K562 (cell line): ENCODE measurements around the gene SLC30A10. TPM values are rescaled to one million over a fixed set of nuclear protein-coding genes. Genes with fewer than 3 reads are reported as not detected.
A peak's percentile ranks its signal among the peaks of the same experiment; 100 is the strongest.

Source experiments
- ATAC-seq: fragments of 200-7000 bp; cut with Tn5 transposase; 3 replicates; pipeline ENCODE4 v1.9.1; 2020; ENCODE audit warnings: moderate library complexity
- BruUV-seq: library from RNA; stranded (reverse); fragments of 400-500 nt; replicated peaks from 2 replicates; lab custom pipeline; 2021; lab: Mats Ljungman, UMichigan
- CTCF ChIA-PET: fragments of 300-600 bp; formaldehyde crosslinking; extraction: SDS; loops from one replicate; lab custom pipeline; 2021; ENCODE audit warnings: low intra/inter-chr PET ratio; lab: Yijun Ruan, JAX
- POLR2A ChIA-PET: fragments of 300-600, 350-650 bp; sonication (Branson Sonifier 250); formaldehyde crosslinking; extraction: SDS; loops from one replicate; lab custom pipeline; 2021; ENCODE audit warnings: antibody characterized with exemption, inconsistent platforms; lab: Yijun Ruan, JAX
- DNase-seq, 4 experiments: peaks; one replicate each; pipeline versions ENCODE4 v3.0.0 to v3.0.0-alpha.2; 2011 to 2018; ENCODE audit warnings: low spot score in 3 of 4, mixed read lengths in 3 of 4; ENCODE audit errors: extremely low read depth in 1 of 4
- FAIRE-seq: peaks from 2 replicates; lab custom pipeline; 2011; peaks lifted over from hg19 to GRCh38; lab: Jason Lieb, UNC
- H2AFZ ChIP-seq: 2 replicates; pipeline ENCODE4 v1.6.0; 2011; ENCODE audit warnings: low read depth, low read length, control low read depth, inconsistent platforms
- H3K27ac ChIP-seq: fragments of 200-600 bp; 3 replicates; pipeline ENCODE4 v1.8.0; 2011; ENCODE audit warnings: low read depth, mild to moderate bottlenecking, control low read depth, inconsistent platforms, low read length, moderate library complexity, mixed read lengths; ENCODE audit errors: extremely low read depth
- H3K27me3 ChIP-seq, 2 experiments: fragments of 300-600 bp in 1 of 2; 2 replicates in 1 of 2; 3 replicates in 1 of 2; pipeline versions ENCODE4 v1.6.0 to v1.8.0; 2011; ENCODE audit warnings: inconsistent platforms in 2 of 2, low read length in 2 of 2, mild to moderate bottlenecking in 1 of 2, mixed read lengths in 1 of 2, moderate library complexity in 1 of 2; ENCODE audit not compliant: control insufficient read depth in 2 of 2, insufficient read depth in 2 of 2
- H3K36me3 ChIP-seq: fragments of 300-600 bp; 3 replicates; pipeline ENCODE4 v1.8.0; 2011; ENCODE audit warnings: mild to moderate bottlenecking, low read length, inconsistent platforms; ENCODE audit not compliant: control insufficient read depth, insufficient read depth
- H3K4me1 ChIP-seq, 2 experiments: fragments of 200-600 bp in 1 of 2; replicated peaks in 1 of 2; 2 replicates in 1 of 2; 3 replicates in 1 of 2; pipeline versions ENCODE4 v1.5.1 to v1.8.0; 2011; ENCODE audit warnings: inconsistent platforms in 2 of 2, low read length in 2 of 2, mild to moderate bottlenecking in 1 of 2, mixed read lengths in 1 of 2, moderate library complexity in 1 of 2; ENCODE audit not compliant: control insufficient read depth in 2 of 2, insufficient read depth in 2 of 2
- H3K4me2 ChIP-seq: 2 replicates; pipeline ENCODE4 v1.6.1; 2011; ENCODE audit warnings: low read length, control low read depth, inconsistent platforms, mixed read lengths; ENCODE audit not compliant: insufficient read depth
- H3K4me3 ChIP-seq: fragments of 200-600 bp; sonication (generic), shearing (Covaris generic); 2 replicates; pipeline ENCODE4 v1.5.1; 2016; ENCODE audit warnings: control low read depth, inconsistent platforms
- H3K79me2 ChIP-seq: fragments of 200-600 bp; 3 replicates; pipeline ENCODE4 v1.8.0; 2011; ENCODE audit warnings: low read length, inconsistent platforms; ENCODE audit not compliant: control insufficient read depth, insufficient read depth
- H3K9ac ChIP-seq, 2 experiments: 2 replicates each; pipeline versions ENCODE4 v1.6.0 to v1.6.1; 2011; ENCODE audit warnings: low read depth in 2 of 2, low read length in 2 of 2, control low read depth in 1 of 2, inconsistent platforms in 1 of 2, mild to moderate bottlenecking in 1 of 2, mixed read lengths in 1 of 2; ENCODE audit not compliant: insufficient read depth in 1 of 2
- H3K9me1 ChIP-seq: one replicate; pipeline ENCODE4 v1.6.0; 2011; ENCODE audit warnings: inconsistent platforms, mild to moderate bottlenecking, low read length, moderate library complexity; ENCODE audit not compliant: control insufficient read depth, insufficient read depth
- H3K9me3 ChIP-seq: replicated peaks from 2 replicates; pipeline ENCODE4 v1.5.1; 2011; ENCODE audit warnings: low read depth, low read length, inconsistent platforms; ENCODE audit not compliant: control insufficient read depth, insufficient read depth
- H4K20me1 ChIP-seq: replicated peaks from 2 replicates; pipeline ENCODE4 v1.6.1; 2011; ENCODE audit warnings: low read length, inconsistent platforms, mixed read lengths; ENCODE audit not compliant: control insufficient read depth, insufficient read depth
- CCAR2 ChIP-seq: fragments of 200-400 bp; formaldehyde crosslinking; IDR thresholded peaks from 2 replicates; pipeline ENCODE4 v1.6.1; 2017; ENCODE audit warnings: mild to moderate bottlenecking, low read depth, low read length
- CXXC5 ChIP-seq: fragments of 250-450 bp; sonication (Bioruptor Pico); IDR thresholded peaks from 2 replicates; pipeline ENCODE4 v1.8.0; 2022; ENCODE audit warnings: inconsistent platforms, mild to moderate bottlenecking, moderate library complexity
- DNMT1 ChIP-seq: fragments of 450-650 bp; IDR thresholded peaks from 2 replicates; pipeline ENCODE4 v1.6.1; 2016; ENCODE audit warnings: antibody characterized with exemption, mild to moderate bottlenecking
- E2F3 ChIP-seq: fragments of 250-450 bp; sonication (Bioruptor Pico); IDR thresholded peaks from 2 replicates; pipeline ENCODE4 v1.4.0; 2020; ENCODE audit warnings: mild to moderate bottlenecking
- EP400 ChIP-seq: fragments of 450-650 bp; IDR thresholded peaks from 2 replicates; pipeline ENCODE4 v1.6.1; 2017; ENCODE audit warnings: antibody characterized with exemption, mild to moderate bottlenecking, moderate library complexity
- HMGN3 ChIP-seq: IDR thresholded peaks from 2 replicates; pipeline ENCODE4 v1.6.1; 2011; ENCODE audit warnings: borderline replicate concordance, low read depth, mild to moderate bottlenecking, mixed read lengths, low read length; ENCODE audit not compliant: insufficient read length; ENCODE audit errors: extremely low read depth
- IRF2 ChIP-seq: sonication (generic); formaldehyde crosslinking; IDR thresholded peaks from 2 replicates; pipeline ENCODE4 v1.8.1; 2022; ENCODE audit warnings: mild to moderate bottlenecking, missing genetic modification reagents
- MLX ChIP-seq, 2 experiments: fragments of 450-650 bp in 1 of 2; sonication (generic) in 1 of 2; formaldehyde crosslinking; conservative IDR thresholded peaks; 2 replicates each; pipeline versions ENCODE4 v1.4.0 to v1.8.1; 2020 to 2022; ENCODE audit warnings: mild to moderate bottlenecking in 1 of 2, missing genetic modification reagents in 1 of 2
- MTA3 ChIP-seq: fragments of 450-650 bp; formaldehyde crosslinking; IDR thresholded peaks from 2 replicates; pipeline ENCODE4 v1.6.1; 2017; ENCODE audit warnings: mild to moderate bottlenecking, borderline replicate concordance
- MYBL2 ChIP-seq, 2 experiments: fragments of 450-650 bp in 1 of 2; sonication (generic) in 1 of 2; formaldehyde crosslinking in 1 of 2; IDR thresholded peaks; 2 replicates each; pipeline versions ENCODE4 v1.6.1 to v1.8.1; 2017 to 2022; ENCODE audit warnings: borderline replicate concordance in 1 of 2, inconsistent platforms in 1 of 2, low read depth in 1 of 2, mild to moderate bottlenecking in 1 of 2, missing genetic modification reagents in 1 of 2, moderate library complexity in 1 of 2
- SMAD3 ChIP-seq: fragments of 450-650 bp; formaldehyde crosslinking; conservative IDR thresholded peaks from 2 replicates; pipeline ENCODE4 v1.4.0; 2020; ENCODE audit warnings: mild to moderate bottlenecking
- SMARCB1 ChIP-seq: IDR thresholded peaks from 2 replicates; pipeline ENCODE4 v1.6.1; 2011; ENCODE audit warnings: improper control_type of control experiment, low read depth; ENCODE audit not compliant: insufficient read length
- ZBTB11 ChIP-seq, 3 experiments: fragments of 200-800 bp in 1 of 3; fragments of 250-450 bp in 1 of 3; fragments of 450-650 bp in 1 of 3; sonication (Bioruptor Pico) in 1 of 3; sonication (Bioruptor generic) in 1 of 3; formaldehyde crosslinking in 1 of 3; IDR thresholded peaks; 2 replicates each; pipeline versions ENCODE4 v1.6.1 to v1.8.0; 2016 to 2022; ENCODE audit warnings: mild to moderate bottlenecking in 2 of 3, missing genetic modification characterization in 2 of 3, missing compliant biosample characterization in 1 of 3, moderate library complexity in 1 of 3
- WGBS: fragments of 100-300 bp; shearing (Covaris generic); methylation state at CpG from one replicate; pipeline ENCODE4 v1.1.6; 2016; ENCODE audit warnings: low coverage, mixed read lengths; ENCODE audit not compliant: insufficient coverage; ENCODE audit errors: missing lambda C conversion rate; 5-methylcytosine and 5-hydroxymethylcytosine counted together
- in situ Hi-C: fragments of 300-500 bp; cut with MboI; formaldehyde crosslinking; loops from 4 replicates; pipeline ENCODE4 v1.15.0; 2018; ENCODE audit warnings: inconsistent platforms, mixed read lengths
- intact Hi-C: fragments of 100-400 bp; cut with micrococcal nuclease; formaldehyde crosslinking; loops from 2 replicates; pipeline ENCODE4 v1.14.2; 2022
- polyA plus RNA-seq, 8 experiments: library from polyadenylated mRNA; depleted of rRNA in 4 of 8; stranded (reverse) in 5 of 8; unstranded in 3 of 8; fragments of >200 nt; fragmentation: Nextera tagmentation in 2 of 8; fragmentation: Illumina TruSeq in 1 of 8; extraction: Ambion mirVana in 2 of 8; extraction: Trizol in 1 of 8; gene quantifications; 2 replicates each; pipeline versions ENCODE4 v1.2.1 to v1.2.3, GENCODE V29; 2011 to 2014; ENCODE audit warnings: inconsistent platforms in 1 of 8, missing spikeins in 1 of 8
- total RNA-seq, 7 experiments: library from RNA; depleted of rRNA in 6 of 7; stranded (reverse); fragments of >200 nt in 6 of 7; fragmentation: Illumina TruSeq in 2 of 7; extraction: Trizol in 2 of 7; gene quantifications; 2 replicates each; pipeline versions ENCODE4 v1.2.1 to v1.2.3, GENCODE V29; 2011 to 2021; ENCODE audit warnings: low replicate concordance in 1 of 7
- TF ChIP-seq, protein P1 (sequence below): fragments of 450-650 bp; IDR thresholded peaks from 2 replicates; pipeline ENCODE4 v1.6.1; 2016
- TF ChIP-seq, protein P2 (sequence below): fragments of 250-450 bp; sonication (Bioruptor Pico); IDR thresholded peaks from 2 replicates; pipeline ENCODE4 v1.8.0; 2022; ENCODE audit warnings: inconsistent platforms

The SLC30A10 gene
- total and polyA plus RNA-seq, 9 of the 15 experiments (the other 6 are each of a cell fraction or from before 2014, with no cell fraction given), result 2.6 to 11.3 (median 7.1) TPM

DNA sequence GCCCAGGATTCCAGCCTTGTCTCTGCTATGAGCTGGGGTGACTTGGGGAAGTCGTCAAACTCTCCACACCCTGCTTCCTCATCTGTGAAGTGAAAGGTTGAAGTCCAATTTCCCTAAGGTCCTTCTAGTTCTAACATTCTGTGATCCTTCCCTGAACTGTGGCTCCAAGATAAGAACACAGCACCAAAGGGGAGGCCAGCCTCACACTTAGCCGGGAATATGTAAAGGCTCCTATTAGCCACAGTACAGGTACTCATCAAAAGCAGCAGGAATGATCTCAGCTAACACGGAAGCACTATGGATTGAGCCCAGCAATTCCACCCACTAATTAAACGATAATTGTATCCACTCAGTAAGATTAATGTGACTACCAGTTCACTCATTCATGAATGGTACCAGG, 4.0 kb downstream of the SLC30A10 start:
- DNase-seq (no peak), ATAC-seq (no peak), FAIRE-seq (peak; percentile 56)
- Histone ChIP-seq H2AFZ (peak overlapping the region; percentile 56), H4K20me1 (no peaks in the 10 kb centered on the region), H3K4me2 (peak overlapping the region; percentile 64), H3K27me3 (no peaks in the 10 kb centered on the region), H3K9me3 (no peaks in the 10 kb centered on the region), H3K9ac (peak overlapping the region; percentile 36 to 71; a peak in 3 of 4 replicates), H3K9me1 (peaks cover 2% of the 10 kb centered on the region), H3K4me1 (peaks cover 22 to 25% of the 10 kb centered on the region in 2 experiments; a peak in 4 of 5 replicates), H3K27ac (peak overlapping the region; percentile 22; the same call in 1 of the 3 replicates), H3K4me3 (no peak overlapping the region), H3K79me2 (peaks cover 53% of the 10 kb centered on the region), H3K36me3 (peaks cover 46% of the 10 kb centered on the region)
- intact Hi-C loops, result no loop called here
- in situ Hi-C loops, result no loop called here
- POLR2A ChIA-PET, result interaction anchor here (0.9 to 3.9 kb wide), 4 partner anchors 10 to 35 kb away, joined by 3 to 21 read pairs (median 4); no protein-coding TSS in a partner anchor
- CTCF ChIA-PET, result no interaction called here
- 51% methylated on average over 4 of the region's 4 CpGs for whole genome bisulfite sequencing
- no TSS peak for BruUV-seq
- no peak for TF ChIP-seq E2F3 (CRISPR knock-in tag)
- TF ChIP-seq DNMT1, result no peak
- no peak for TF ChIP-seq MLX (CRISPR knock-in tag; conservative IDR thresholded peaks at IDR 0.05)
- TF ChIP-seq CXXC5 (CRISPR knock-in tag), result no peak
- TF ChIP-seq ZBTB11 (CRISPR knock-in tag; IDR thresholded peaks at IDR 0.05), result no peak
- no peak for TF ChIP-seq CCAR2
- no peak for TF ChIP-seq IRF2
- TF ChIP-seq MYBL2 (IDR thresholded peaks at IDR 0.05; ENCODE audit: low read depth), result no peak
- no peak for TF ChIP-seq MYBL2 (CRISPR knock-in tag; IDR thresholded peaks at IDR 0.05; ENCODE audit: borderline replicate concordance)
- no peak for TF ChIP-seq MTA3
- no peak for TF ChIP-seq SMAD3 (CRISPR knock-in tag)
- TF ChIP-seq SMARCB1, result no peak
- TF ChIP-seq EP400, result no peak
- TF ChIP-seq, protein P1, sequence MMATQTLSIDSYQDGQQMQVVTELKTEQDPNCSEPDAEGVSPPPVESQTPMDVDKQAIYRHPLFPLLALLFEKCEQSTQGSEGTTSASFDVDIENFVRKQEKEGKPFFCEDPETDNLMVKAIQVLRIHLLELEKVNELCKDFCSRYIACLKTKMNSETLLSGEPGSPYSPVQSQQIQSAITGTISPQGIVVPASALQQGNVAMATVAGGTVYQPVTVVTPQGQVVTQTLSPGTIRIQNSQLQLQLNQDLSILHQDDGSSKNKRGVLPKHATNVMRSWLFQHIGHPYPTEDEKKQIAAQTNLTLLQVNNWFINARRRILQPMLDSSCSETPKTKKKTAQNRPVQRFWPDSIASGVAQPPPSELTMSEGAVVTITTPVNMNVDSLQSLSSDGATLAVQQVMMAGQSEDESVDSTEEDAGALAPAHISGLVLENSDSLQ, result no peak
- TF ChIP-seq, protein P2, sequence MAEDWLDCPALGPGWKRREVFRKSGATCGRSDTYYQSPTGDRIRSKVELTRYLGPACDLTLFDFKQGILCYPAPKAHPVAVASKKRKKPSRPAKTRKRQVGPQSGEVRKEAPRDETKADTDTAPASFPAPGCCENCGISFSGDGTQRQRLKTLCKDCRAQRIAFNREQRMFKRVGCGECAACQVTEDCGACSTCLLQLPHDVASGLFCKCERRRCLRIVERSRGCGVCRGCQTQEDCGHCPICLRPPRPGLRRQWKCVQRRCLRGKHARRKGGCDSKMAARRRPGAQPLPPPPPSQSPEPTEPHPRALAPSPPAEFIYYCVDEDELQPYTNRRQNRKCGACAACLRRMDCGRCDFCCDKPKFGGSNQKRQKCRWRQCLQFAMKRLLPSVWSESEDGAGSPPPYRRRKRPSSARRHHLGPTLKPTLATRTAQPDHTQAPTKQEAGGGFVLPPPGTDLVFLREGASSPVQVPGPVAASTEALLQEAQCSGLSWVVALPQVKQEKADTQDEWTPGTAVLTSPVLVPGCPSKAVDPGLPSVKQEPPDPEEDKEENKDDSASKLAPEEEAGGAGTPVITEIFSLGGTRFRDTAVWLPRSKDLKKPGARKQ (CRISPR knock-in tag), result no peak
- no peak for TF ChIP-seq HMGN3
